ENCODE data around the gene SMCO2.

- TF ChIP-seq CTCF (conservative IDR thresholded peaks at IDR 0.05) = no peak
- no peak for TF ChIP-seq ZFX (IDR thresholded peaks at IDR 0.05)
Observed at GRCh38 chr12:27517961-27518665, 71.6 kb downstream of the SMCO2 start.

Data from C4-2B (cell line).